Lower leg skin (tissue), 3 donors: Measurements from ENCODE around the gene ALG1.
"Not testable (repeated sequence)": the region's sequence is repeated elsewhere in the genome, so short reads cannot be mapped to it uniquely, and the experiment has no call there.

Experiments
- POLR2A ChIP-seq, 2 donors: fragments of 450-650 bp; IDR thresholded peaks; one replicate each; pipeline ENCODE4 v1.6.1; 2016 to 2017; ENCODE audit warnings: antibody characterized with exemption in 2 of 2, mild to moderate bottlenecking in 1 of 2, moderate library complexity in 1 of 2
- TF ChIP-seq, protein P1 (sequence below), 3 donors: fragments of 450-650 bp; IDR thresholded peaks; one replicate each; pipeline ENCODE4 v1.5.1; 2016; ENCODE audit warnings: antibody characterized with exemption in 3 of 3, mild to moderate bottlenecking in 3 of 3, moderate library complexity in 2 of 3

GRCh38 chr16:5117300-5118087, 45.9 kb downstream of the ALG1 start:
- TF ChIP-seq, protein P1, sequence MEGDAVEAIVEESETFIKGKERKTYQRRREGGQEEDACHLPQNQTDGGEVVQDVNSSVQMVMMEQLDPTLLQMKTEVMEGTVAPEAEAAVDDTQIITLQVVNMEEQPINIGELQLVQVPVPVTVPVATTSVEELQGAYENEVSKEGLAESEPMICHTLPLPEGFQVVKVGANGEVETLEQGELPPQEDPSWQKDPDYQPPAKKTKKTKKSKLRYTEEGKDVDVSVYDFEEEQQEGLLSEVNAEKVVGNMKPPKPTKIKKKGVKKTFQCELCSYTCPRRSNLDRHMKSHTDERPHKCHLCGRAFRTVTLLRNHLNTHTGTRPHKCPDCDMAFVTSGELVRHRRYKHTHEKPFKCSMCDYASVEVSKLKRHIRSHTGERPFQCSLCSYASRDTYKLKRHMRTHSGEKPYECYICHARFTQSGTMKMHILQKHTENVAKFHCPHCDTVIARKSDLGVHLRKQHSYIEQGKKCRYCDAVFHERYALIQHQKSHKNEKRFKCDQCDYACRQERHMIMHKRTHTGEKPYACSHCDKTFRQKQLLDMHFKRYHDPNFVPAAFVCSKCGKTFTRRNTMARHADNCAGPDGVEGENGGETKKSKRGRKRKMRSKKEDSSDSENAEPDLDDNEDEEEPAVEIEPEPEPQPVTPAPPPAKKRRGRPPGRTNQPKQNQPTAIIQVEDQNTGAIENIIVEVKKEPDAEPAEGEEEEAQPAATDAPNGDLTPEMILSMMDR (IDR thresholded peaks at IDR 0.05), result not testable (repeated sequence)
- not testable (repeated sequence) for TF ChIP-seq POLR2A (IDR thresholded peaks at IDR 0.05)
